Left lung (tissue), 10 donors: ENCODE data around the gene RHOU. TPM values are rescaled to one million over a fixed set of nuclear protein-coding genes. Genes with fewer than 3 reads are reported as not detected.

Source experiments
- ATAC-seq: fragments of 200-7000 bp; cut with Tn5 transposase; one replicate; pipeline ENCODE4 v1.9.1; 2020; ENCODE audit warnings: moderate library complexity
- DNase-seq, 4 donors: peaks; one replicate each; pipeline ENCODE4 v3.0.0-alpha.2; 2013 to 2020
- H3K27ac ChIP-seq, 2 donors: fragments of 200-600 bp; sonication (generic) in 1 of 2; one replicate each; pipeline versions ENCODE4 v1.5.0 to v1.8.0; 2020 to 2021
- H3K27me3 ChIP-seq, 2 donors: fragments of 200-600 bp; sonication (generic) in 1 of 2; one replicate each; pipeline versions ENCODE4 v1.5.0 to v1.8.0; 2020 to 2021
- H3K36me3 ChIP-seq, 2 donors: fragments of 200-600 bp; sonication (generic) in 1 of 2; one replicate each; pipeline versions ENCODE4 v1.5.0 to v1.8.0; 2020 to 2021
- H3K4me1 ChIP-seq, 2 donors: fragments of 200-600 bp; one replicate each; pipeline ENCODE4 v1.8.0; 2021
- H3K4me3 ChIP-seq, 2 donors: fragments of 200-600 bp; sonication (generic) in 1 of 2; one replicate each; pipeline versions ENCODE4 v1.5.0 to v1.8.0; 2020 to 2021; ENCODE audit warnings: mild to moderate bottlenecking in 1 of 2
- H3K9me3 ChIP-seq, 2 donors: fragments of 200-600 bp; sonication (generic) in 1 of 2; one replicate each; pipeline versions ENCODE4 v1.5.0 to v1.8.0; 2020 to 2021
- CTCF ChIP-seq, 2 donors: fragments of 200-600 bp; sonication (generic) in 1 of 2; IDR thresholded peaks; one replicate each; pipeline versions ENCODE4 v1.5.0 to v1.8.0; 2021; ENCODE audit warnings: antibody characterized with exemption in 2 of 2
- intact Hi-C, 2 donors: fragments of 100-400 bp; cut with DNase I; formaldehyde crosslinking; loops; one replicate each; pipeline versions ENCODE4 v1.11.2 to v1.14.2; 2022
- polyA plus RNA-seq, 6 donors: library from polyadenylated mRNA; unstranded; fragments of 120-200 nt; gene quantifications; one replicate each; pipeline ENCODE4 v1.2.1, GENCODE V29; 2013; ENCODE audit not compliant: insufficient read length in 6 of 6
- total RNA-seq, 2 donors: library from RNA; stranded (reverse); fragmentation: NEBNext Ultra II Directional; extraction: Animal tissue kit (Norgen Biotek cat#: 25700); gene quantifications; one replicate each; pipeline ENCODE4 v1.2.1, GENCODE V29; 2021
- donor health status: DM: no; HTN: yes; CAD: no.
- donor health status: DM: no; HTN: no; CAD: no.

Gene RHOU
- total and polyA plus RNA-seq, 8 donors, result 18.1 to 69.4 (median 59.7) TPM

GRCh38 chr1:228723921-228724320 lies 11.4 kb upstream of the RHOU start:
- Histone ChIP-seq H3K9me3 (no peaks in the 10 kb centered on the region), H3K4me1 (no peaks in the 10 kb centered on the region), H3K27ac (no peak overlapping the region), H3K4me3 (no peak overlapping the region), H3K27me3 (peaks cover 0 to 3% of the 10 kb centered on the region in 2 donors), H3K36me3 (no peaks in the 10 kb centered on the region)
- no peak for TF ChIP-seq CTCF (IDR thresholded peaks at IDR 0.05)
- intact Hi-C loops, result no loop called here
- DNase-seq (no peak), ATAC-seq (no peak)

DNA sequence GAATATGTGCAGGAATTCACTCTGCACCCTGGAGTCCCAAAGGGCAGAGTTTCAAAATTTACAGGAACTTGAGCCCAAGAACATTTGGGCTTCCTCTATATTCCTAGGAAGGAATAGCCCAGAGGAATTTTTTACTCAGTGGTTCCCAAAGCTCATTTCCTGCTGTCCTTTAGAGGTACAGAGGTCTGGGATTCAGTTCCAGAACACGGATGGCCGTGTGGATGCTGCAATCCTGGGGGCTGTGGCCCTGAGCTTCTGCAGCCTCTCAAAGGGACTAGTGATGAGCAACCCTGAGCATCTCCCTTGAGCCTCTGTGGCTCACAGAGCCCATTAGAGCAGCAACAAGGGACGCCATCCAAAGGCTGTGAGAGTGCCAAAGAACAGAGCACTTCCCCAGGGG lies 10.1 kb upstream of the RHOU start:
- Histone ChIP-seq H3K36me3 (no peaks in the 10 kb centered on the region), H3K27me3 (peaks cover 0 to 3% of the 10 kb centered on the region in 2 donors), H3K27ac (no peak overlapping the region), H3K4me1 (no peaks in the 10 kb centered on the region), H3K4me3 (no peak overlapping the region), H3K9me3 (no peaks in the 10 kb centered on the region)
- intact Hi-C loops, result no loop called here
- no peak for DNase-seq
- ATAC-seq, result no peak
- TF ChIP-seq CTCF (IDR thresholded peaks at IDR 0.05), result no peak

GRCh38 chr1:228727681-228728171 lies 7.6 kb upstream of the RHOU start:
- H3K27me3 ChIP-seq, result peaks cover 0 to 3% of the 10 kb centered on the region in 2 donors
- ATAC-seq (peak; percentile 53), DNase-seq (peak in 2 of 4 donors; percentile 70 to 81)
- H3K27ac ChIP-seq, result no peak overlapping the region
- intact Hi-C loops, result no loop called here
- no peak for TF ChIP-seq CTCF (IDR thresholded peaks at IDR 0.05)
- H3K4me3 ChIP-seq, result no peak overlapping the region
- H3K4me1 ChIP-seq, result no peaks in the 10 kb centered on the region
- H3K36me3 ChIP-seq, result no peaks in the 10 kb centered on the region
- no peaks in the 10 kb centered on the region for H3K9me3 ChIP-seq

- Histone ChIP-seq H3K36me3 (no peaks in the 10 kb centered on the region), H3K27me3 (peaks cover 0 to 18% of the 10 kb centered on the region in 2 donors), H3K9me3 (no peaks in the 10 kb centered on the region), H3K4me1 (peaks cover 9 to 19% of the 10 kb centered on the region in 2 donors), H3K4me3 (no peak overlapping the region), H3K27ac (no peak overlapping the region)
- intact Hi-C loops, result loop anchor here in 1 of 2 donors (10.0 kb wide), 2 partner anchors 192 to 492 kb away; no protein-coding TSS in a partner anchor
- no peak for ATAC-seq
- TF ChIP-seq CTCF (IDR thresholded peaks at IDR 0.05), result no peak
- DNase-seq, result no peak
Measured at GRCh38 chr1:228732426-228732825, 2.9 kb upstream of the RHOU start.

GRCh38 chr1:228733576-228733975 lies 1.7 kb upstream of the RHOU start:
- intact Hi-C loops, result loop anchor here in 1 of 2 donors (10.0 kb wide), 2 partner anchors 191 to 491 kb away; no protein-coding TSS in a partner anchor
- no peak for TF ChIP-seq CTCF (IDR thresholded peaks at IDR 0.05)
- Histone ChIP-seq H3K27ac (no peak overlapping the region), H3K4me1 (peaks cover 16 to 30% of the 10 kb centered on the region in 2 donors), H3K9me3 (no peaks in the 10 kb centered on the region), H3K27me3 (peaks cover 0 to 18% of the 10 kb centered on the region in 2 donors), H3K36me3 (peaks cover 0 to 8% of the 10 kb centered on the region in 2 donors), H3K4me3 (no peak overlapping the region)
- ATAC-seq, result no peak
- DNase-seq, result no peak
